Retinal pigment epithelial cell (primary cell): ENCODE measurements around the gene WDR93.
A peak's percentile ranks its signal among the peaks of the same experiment; 100 is the strongest.
"Not testable (repeated sequence)": the region's sequence is repeated elsewhere in the genome, so short reads cannot be mapped to it uniquely, and the experiment has no call there.

Experiments used
- DNase-seq: peaks from one replicate; pipeline ENCODE4 v3.0.0-alpha.2; 2010; ENCODE audit warnings: low read depth
- H3K4me3 ChIP-seq: 2 replicates; pipeline ENCODE4 v1.5.1; 2011; ENCODE audit warnings: mild to moderate bottlenecking, low read length, control low read depth, moderate library complexity
- CTCF ChIP-seq: conservative IDR thresholded peaks from 2 replicates; pipeline ENCODE4 v1.5.1; 2011; ENCODE audit warnings: low read depth, low read length, control low read depth, inconsistent platforms

The WDR93 gene

GRCh38 chr15:89686522-89686921 lies 4.1 kb upstream of the WDR93 start:
- no peak overlapping the region for H3K4me3 ChIP-seq
- TF ChIP-seq CTCF, result no peak
- no peak for DNase-seq

DNA sequence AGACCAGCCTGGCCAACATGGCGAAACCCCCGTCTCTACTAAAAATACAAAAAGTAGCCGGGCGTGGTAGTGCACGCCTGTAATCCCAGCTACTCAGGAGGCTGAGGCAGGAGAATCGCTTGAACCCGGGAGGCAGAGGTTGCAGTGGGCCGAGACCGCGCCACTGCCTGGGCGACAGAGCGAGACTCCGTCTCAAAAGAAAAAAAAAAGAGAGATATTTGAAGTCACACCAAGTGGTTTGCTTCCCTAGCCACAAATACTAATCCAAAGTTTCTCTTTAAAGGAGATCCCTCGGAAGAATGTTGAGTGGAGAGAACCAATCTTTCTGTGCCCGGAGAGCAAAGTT lies 708 bp upstream of the WDR93 start:
- DNase-seq, result not testable (repeated sequence)
- peak overlapping the region; percentile 96 for H3K4me3 ChIP-seq

DNA sequence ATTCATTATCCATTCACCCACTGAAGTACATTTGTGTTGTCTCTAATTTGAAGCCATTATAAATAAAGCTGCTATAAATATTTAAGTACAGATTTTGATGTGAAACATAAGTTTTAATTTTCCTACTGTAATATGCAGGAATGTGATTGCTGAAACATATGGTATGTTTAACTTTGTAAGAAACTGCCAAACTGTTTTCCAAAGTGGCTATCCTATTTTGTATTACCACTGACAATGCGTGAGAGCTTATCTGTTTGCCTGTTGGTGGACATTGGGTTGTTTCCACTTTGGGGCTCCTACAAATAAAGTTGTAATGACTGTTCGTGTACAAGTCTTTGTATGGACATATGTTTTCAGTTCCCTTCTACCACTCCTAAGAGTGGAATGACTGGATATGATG lies 2.5 kb downstream of the WDR93 start:
- no peak overlapping the region for H3K4me3 ChIP-seq
- DNase-seq, result no peak
- no peak for TF ChIP-seq CTCF

DNA sequence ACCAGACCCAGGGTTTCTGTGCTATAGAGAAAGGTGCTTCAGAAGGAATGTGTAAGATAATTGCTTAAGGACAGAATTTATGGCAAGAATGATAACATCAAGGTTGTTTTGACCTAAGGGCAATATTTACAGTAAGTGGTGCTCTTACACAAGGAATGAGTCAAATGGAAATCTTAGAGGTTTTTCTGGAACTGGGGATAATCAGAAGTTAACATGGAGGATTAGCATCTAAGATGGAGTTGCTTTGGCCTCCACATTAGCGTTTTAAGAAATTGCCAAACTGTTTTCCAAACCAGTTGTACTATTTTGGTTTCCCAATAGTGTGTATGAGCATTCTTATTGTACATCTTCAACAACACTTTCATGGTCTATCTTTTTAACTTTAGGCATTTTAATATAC lies 3.1 kb downstream of the WDR93 start:
- no peak overlapping the region for H3K4me3 ChIP-seq
- no peak for DNase-seq
- no peak for TF ChIP-seq CTCF

DNA sequence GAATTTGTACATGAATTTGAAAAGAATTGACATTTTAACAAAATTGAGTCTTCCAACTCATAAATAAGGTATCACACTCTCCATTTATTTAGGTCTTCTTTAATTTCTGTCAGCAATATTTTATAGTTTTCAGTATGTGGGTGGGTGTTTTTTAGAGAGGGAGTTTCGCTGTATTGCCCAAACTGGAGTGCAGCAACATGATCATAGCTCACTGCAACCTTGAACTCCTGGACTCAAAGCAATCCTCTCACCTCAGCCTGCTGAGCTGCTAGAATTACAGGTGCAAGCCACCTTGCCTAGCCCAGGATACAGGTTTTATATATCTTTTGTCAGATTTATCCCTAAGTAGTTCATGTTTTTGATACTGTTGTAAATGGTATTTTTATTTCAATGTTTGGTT lies 4.6 kb downstream of the WDR93 start:
- no peak overlapping the region for H3K4me3 ChIP-seq
- no peak for DNase-seq
- TF ChIP-seq CTCF, result no peak

DNA sequence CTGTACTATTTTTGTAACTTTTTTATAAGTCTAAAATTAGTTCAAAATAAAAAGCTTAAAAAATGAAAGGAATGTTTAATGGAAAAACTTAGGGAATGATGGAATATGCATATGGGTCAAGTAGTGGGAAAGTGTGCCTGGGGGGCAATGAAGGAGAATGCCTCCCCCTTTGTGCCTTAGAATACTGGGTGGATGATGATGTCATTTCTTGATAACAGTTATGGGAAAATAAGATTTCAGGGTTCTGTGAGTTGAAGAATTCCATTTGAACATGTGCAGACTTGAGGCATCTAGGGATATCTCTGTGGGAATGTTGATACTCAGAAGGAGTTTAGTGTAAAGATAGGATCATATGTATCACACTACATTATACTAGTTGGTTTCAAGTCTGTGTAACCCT lies 13.8 kb downstream of the WDR93 start:
- no peak overlapping the region for H3K4me3 ChIP-seq
- no peak for TF ChIP-seq CTCF
- no peak for DNase-seq

DNA sequence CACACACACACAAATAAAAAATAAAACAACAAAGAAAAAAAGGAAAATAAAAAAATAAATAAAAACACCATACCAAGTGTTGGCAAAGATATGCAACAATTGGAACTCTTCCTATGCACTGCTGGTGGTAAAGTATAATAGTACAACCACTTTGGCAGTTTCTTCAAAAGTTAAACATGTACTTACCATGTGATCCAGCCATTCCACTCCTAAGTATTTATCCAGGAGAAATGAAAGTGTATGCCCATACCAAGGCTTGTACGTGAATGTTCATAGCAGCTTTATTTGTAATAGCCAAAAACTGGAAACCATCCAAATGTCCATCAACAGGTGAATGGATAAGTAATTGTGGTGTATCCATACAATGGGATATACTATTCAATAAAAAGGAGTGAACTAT lies 17.0 kb downstream of the WDR93 start:
- no peak for TF ChIP-seq CTCF
- H3K4me3 ChIP-seq, result no peak overlapping the region

DNA sequence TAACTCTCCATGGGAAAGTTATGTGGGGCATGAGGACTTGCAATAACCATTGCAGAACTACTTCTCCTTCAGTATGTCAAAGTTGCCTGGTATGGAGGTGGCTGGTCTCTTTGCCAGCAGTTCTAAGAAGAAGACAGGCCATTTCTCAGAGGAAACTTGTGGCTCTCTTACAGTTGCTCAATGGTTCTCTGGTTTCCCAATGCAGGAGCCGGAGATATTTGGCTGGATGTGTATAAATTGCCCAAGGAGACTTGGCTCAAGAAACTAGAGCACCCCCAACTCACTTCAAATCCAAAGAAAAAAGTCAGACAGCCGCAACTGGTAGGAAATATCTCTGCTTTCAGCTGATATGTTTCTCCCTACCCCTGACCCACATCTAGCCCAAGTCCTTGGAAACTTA lies 24.2 kb downstream of the WDR93 start:
- H3K4me3 ChIP-seq, result no peak overlapping the region
- no peak for DNase-seq
- TF ChIP-seq CTCF, result no peak

More for the DNA sequence above, 17.0 kb downstream of the WDR93 start:
- no peak for DNase-seq
